NCI-H1417 (cell line): ENCODE measurements around the gene RAB13.
A peak's percentile ranks its signal among the peaks of the same experiment; 100 is the strongest.

Experiments used
- DNase-seq, 3 experiments: peaks; one replicate each; lab custom pipeline; 2025; lab: John Stamatoyannopoulos, UW

Gene RAB13

DNA sequence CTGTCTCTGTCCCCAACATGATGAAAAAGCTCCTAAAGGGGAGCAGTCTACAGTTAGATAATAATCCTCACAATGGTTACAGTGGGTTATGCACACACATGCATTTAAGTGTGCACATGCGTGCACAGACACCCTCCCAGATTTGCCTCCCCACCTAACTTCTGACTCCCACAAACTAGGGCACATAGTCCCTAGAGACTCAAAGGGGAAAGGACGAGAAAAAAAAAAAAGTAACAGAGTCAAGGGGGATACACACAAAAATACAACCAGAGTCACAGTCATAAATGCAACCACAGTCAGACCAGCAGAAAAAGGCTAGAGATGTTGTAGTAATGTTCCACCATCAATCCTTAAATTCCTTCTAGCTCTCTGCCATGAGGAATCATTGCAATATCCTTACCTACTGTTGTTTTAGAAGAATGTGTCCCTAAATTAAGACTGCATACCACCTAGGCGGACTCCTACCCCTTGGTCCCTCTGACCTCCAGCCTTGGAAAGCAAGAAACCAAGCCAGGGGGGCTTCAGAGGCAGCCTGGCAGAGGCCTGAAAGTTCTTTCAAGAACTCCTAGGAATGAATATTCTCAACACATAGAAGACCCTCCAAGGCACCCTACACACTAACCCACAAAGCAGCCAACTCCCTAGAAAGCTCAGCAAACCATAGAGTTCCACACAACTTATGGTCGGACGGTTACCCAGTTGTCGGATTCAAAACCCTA lies 29.0 kb downstream of the RAB13 start:
- DNase-seq: no peak

DNA sequence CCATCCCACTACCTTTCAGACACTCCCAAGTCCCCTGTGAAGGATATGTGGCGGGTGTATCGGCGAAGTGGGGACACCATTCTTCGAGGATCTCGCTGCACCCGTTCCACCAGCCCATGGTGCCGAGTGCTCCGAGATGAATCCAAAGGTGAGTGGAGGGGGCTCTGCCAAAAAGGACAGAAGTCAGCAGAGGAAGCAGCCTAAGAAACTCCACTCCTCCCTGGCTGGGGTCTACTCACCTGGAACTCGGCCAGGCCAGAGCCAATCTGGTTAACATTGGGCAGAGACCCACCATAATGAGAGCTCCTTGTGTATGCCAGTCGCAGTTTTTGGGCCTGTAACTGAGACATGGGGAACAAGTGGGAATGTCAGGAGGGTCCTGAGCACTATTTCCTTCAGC lies 31.3 kb downstream of the RAB13 start:
- no peak for DNase-seq

DNA sequence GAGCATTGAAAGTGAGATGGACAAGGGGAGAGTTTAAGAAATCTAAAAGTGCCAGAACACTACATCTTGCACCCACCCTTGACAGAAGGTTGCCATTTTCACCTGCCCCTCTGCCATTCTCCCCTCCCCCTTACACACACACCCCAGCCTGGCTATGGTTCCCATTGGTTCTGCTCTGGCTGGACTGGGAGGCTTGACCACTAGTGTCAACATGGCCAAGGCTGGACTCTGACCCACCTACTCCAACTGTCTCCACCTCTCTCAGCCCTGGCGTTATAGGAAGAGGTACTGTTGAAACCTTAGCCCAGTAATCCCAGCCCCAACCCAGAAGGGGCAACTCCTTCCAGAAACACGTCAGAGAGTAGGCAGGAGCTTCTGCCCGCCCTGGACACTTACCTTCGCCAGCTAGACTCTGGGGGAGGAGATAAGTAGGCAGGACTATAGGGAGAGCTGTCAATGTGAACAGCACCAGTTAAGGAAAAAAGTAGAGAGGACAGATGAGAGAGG lies 32.2 kb downstream of the RAB13 start:
- DNase-seq: no peak

DNA sequence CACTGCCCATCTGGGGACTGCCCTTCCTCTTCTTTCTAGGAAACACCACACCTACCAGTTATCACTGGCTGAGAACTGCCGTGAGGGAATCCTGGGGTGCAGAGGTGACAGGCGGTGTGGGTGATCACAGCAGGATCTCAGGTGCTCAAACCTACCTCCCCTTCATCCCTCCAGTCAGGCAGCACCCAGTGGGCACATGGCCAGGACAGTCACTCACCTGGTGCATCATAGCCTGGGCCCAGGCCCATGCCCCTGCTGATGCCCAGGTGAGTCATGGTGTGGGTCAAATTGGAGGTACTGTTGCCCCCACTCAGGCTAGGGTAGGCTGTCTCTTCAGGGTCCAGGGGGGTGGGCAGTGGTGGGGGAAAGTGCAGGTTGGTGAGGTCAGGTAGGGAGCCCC lies 34.3 kb downstream of the RAB13 start:
- DNase-seq: no peak

DNA sequence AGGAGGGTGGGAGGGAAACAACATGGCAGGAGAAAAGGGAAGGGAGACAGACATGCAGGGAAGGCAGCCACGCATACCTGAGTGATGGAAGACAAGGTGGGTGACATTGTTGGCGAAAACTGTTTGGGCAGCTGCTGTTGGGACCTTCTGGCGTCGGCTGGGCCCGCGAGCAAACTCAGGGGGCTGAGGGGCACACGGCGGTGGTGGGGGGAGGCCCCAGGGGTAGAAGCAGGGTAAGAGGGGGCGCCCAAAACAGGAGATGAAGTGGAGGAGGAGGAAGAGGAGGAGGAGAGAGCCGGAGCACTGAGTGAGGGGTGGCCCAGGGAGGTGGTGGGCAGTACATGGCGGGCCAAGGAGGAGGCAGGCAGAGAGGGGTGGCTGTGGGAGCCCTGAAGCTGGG lies 35.0 kb downstream of the RAB13 start:
- no peak for DNase-seq

DNA sequence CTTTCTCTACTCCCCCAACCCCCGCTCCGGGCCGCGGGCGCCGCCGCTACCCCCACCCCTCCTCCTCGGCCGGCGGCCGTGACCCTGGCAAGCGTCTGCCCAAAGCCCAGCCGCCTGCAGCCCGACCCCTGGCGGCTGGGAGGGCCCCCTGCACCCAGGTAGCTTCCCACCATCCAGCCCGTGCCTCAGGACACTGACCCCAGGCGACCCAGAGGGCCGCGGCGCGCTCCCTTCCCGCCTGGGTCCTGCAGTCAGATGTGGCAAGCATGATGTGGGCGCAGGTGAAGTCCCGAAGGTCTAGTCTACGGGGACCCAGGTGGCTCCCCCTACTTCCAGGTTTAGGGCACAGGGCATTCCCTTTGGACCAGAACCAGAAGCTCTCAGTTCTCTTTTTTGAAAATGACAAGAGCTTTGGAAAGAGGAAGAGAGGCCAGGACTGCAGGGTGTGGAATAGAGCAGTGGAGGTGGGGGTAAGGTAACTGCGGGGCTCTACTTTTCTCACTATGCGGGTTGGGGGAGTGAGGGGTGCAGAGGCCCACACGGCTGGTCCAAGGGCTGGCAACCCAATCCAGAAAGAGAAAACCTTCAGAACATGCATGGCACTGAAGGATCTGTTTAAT lies 39.4 kb downstream of the RAB13 start, which contains the start of gene DENND4B:
TSS of gene DENND4B (minus strand) at position 97 of the 620 bp plus-strand sequence. CDS start 2,344 bp downstream, outside the sequence.
- peak; percentile 79 to 93 (median 82) for DNase-seq

DNA sequence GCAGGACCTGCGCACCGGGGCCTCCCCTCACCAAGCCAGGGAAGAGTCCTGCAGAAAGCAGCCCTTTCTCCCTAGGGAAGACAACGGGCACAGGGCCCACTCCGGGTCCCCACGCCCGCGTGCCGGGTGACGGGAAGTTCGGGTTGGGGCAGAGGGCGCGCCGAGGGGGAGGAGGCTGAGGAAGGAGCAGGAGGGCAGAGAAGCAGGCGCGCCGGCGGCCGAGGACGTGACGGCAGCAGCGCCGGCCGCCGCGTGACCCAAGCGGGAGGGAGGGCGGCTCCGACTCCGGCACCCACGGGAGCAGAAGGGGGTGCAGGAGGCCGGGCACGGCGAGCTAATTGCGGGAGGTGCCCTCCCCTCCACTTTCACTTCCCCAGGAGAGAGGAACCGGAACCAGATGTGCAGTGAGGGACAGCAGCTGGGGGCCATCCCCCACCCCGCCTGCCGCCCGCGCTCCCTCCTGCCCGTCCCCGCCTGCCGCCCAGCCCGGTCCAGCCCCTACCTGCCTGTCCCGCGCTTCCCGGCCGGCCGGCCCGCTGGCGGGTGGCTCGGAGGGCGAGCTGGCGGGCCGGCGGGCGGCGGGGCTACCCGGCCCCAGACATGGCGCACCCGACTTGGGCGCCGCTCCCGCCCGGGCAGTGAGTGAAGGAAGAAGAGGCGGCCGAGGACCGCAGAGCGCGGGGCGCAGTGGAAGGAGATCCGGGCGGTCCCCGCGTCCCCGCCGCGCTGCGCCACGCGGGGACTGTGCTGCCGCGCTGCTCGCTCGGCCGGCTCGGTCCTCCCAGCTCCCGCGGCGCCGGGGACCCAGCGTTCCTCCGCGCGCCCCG lies 40.1 kb downstream of the RAB13 start:
- DNase-seq: peak; percentile 47 to 79 (median 63)

DNA sequence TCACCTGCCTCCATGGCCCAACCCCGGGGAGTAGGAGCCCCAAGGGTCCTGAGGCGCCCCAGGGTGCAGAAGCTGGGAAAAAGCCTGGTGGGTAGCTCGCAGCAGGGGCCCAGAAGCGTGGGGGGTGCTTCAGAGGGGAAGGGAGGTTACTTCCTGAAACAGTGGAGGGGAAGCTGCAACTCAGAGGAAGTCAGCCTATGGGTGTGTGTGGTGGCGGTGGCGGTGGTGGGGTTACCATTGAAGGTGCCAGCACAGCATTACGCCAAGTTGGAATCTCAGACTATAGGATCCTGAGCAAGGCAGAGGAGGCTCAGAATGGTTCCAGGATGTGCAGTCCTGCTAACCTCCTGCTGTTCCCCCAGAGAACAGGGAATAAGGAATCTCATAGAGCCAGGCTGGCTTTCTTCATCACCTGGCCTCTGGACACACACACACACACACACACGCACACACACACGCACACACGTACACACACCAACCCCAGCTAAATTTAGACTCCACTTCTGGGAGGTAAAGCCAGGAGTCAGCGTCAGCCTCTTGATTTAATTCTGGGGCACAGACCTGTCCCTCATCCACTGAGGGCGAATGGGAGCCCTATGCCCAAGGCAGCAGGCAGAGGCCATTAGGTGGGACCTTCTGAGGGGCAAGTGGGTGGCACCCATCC lies 40.9 kb downstream of the RAB13 start:
- DNase-seq: peak in 2 of 3 experiments; percentile 32 to 63

DNA sequence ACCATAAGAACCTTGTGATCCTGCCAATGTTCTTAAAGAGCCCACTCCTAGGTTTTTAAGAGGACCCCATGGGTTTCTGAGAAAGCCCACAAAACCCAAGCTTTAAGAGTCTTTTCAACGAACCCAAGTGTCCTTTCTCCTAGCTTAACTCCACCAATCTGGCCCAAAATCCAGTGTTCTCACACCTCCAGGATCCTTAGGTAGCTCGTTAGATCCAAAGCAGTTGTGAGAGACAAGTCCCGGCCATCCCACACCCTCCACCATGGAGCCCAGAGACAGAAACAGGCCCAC lies 41.4 kb downstream of the RAB13 start:
- DNase-seq: no peak

DNA sequence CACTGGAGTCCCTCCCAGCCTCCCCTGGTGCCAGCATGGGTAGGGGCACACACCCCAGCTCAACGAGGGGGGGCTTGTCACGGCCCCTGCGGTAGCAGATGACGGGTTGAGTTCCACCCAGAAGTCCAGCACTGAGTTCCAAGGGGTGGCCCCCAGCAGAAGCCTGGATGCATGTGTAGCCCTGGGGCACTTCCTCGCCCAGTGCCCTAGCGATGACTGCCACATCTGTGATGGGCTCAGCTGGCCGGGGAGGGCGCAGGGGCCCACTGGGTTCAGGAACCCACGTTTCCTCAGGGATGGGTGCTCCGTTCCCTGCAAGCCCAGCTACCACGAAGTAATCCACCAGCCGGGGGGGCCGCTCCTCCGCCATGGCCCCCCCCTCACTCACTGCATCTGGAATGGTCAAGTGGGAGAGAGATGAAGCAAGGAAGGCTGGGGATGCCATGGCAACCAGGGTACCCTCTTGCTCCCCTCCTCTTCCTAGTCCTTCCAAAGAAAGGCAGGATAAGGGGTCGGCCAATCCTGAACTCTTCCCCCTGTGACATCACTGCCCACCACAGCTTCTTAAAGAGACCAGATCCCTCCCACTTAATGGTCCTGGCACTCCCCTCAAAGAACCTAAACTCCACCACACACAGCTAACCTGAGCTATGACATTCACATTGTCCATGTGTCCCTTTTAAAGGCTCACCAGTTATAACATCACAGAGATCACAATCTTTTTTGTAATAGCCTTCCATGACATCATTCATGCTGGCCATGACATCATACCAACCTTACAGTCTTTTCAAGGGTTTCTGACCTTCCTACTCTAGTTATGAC lies 41.9 kb downstream of the RAB13 start:
- no peak for DNase-seq

DNA sequence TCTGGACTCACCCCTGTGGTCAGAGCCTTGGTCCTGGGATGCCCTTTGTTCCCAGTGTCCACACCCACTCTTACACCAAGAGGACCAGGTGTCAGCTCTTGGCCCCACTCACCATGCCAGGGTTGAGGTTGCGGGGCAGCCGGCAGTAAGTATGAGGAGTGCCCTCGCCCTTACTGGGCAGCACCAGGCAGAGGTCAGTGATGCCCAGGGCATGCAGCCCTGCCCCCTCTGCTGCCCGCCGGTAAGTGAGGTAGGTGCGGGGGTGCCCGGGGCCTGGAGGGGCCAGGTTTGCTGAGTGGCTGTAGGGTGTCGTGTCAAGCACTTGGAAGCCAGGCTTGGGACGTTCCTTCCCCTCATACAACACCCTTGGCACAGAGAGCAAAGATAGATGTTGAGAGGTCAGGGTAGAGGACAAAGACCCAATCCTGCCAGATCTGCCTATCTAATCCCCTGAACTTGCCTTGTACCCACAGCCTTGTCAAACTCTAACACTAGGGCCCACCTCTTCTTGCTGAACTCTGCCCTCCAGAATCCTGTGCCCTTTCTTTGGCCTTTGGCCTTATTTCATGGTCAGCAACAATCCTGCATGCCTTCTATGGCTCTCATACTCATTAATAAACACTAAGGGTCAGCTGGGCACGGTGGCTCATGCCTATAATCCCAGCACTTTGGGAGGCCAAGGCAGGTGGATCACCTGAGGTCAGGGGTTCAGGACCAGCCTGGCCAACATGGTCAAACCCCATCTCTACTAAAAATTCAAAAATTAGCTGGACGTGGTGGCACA lies 43.2 kb downstream of the RAB13 start:
- DNase-seq: no peak

DNA sequence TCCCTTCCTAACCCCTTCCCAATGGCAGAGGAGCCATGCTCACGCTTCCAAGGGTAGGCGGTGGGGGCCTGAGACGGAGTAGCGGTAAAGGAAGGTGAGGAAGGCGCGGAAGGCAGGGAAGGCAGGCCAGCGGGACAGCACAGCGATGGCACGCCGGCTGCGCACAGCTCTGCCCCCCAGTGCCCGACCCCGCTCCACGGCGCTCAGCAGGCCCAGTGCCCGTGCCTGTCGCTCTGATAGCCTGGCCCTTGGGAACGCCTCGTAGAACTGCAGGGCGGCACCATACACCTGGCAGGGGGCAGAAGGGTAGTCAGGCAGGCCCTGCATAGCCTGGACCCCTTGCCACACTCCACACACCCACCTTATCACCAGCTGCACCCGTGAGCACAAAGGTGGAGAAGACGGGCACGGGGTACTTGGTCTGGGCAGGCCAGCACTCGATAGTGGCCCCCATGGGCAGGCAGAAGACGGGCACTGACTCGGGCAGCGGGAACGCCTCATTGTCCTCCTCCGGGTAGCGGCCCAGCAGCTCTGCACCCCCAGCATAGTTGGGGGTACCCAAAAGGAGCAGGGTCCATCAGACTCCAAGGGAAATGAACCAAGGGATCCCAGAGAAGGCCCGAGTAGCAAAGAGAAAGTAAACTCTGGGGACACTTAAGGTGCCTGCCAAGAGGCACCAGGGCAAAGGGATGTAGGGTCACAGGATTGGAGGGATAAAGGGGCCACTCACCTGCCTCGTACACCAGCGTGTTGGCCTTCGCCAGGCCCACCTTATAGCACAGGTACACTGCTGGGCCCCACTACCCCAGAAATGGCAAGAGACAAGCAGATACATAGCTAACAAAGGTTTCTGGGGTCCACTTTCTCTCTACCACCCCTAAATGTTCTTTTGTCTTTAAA lies 44.1 kb downstream of the RAB13 start:
- DNase-seq: no peak

DNA sequence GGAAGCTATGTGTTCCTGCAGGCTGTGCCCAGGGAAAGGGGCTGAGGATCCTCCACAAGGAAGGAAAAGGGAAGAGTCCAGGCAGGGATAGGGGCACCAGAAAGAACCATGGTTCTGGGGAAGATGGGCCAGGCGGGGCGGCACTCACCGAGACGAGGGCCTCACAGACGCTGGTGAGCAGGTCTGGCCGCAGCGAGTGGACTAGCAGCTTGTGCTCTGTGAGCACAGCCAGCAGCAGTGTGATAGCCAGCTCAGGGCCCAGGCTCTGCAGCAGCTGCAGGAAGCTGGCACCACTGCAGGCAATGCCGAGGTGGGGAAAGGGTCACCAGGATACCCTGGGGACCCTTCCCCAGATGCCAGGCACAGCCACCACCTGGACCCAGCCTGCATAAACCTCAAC lies 45.4 kb downstream of the RAB13 start:
- DNase-seq: no peak

DNA sequence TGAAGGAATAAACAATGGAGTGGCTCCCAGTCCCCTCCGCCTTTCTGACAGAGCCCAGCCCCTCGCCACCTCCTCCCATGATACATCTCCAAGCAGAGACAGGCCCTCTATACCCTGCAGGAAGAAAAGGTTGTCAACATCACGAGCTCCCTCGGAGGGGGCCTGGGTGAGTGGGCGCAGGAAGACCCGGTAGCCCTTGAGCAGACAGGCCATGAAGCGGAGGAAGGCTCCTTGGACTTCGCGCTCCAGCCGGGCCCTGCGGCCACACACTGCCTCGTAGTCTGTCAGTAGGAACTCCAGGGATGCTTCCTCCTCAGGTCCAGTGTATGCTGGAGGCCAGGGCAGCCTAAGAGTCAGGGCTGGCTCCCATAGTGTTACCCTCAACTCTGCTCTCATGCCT lies 46.7 kb downstream of the RAB13 start:
- DNase-seq: no peak

DNA sequence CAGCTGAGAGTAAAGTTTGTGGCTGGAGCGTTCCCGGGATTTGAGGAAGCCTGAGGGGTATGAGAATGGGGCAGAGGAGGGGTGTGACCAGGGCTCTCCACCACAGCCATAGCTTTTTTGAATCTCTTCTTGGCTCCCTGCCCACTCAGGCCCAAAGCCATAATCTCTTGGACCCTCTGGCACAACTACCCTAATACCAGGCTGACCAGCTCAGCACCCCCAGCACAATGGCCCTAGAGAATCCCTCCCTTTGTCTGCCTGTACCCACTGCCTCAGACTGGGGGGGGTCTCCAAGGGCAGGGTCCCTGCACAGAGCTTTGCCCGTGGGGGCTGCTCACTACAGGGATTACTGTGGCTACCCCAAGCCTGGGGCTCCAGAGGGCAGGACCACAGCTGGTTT lies 47.1 kb downstream of the RAB13 start:
- no peak for DNase-seq

DNA sequence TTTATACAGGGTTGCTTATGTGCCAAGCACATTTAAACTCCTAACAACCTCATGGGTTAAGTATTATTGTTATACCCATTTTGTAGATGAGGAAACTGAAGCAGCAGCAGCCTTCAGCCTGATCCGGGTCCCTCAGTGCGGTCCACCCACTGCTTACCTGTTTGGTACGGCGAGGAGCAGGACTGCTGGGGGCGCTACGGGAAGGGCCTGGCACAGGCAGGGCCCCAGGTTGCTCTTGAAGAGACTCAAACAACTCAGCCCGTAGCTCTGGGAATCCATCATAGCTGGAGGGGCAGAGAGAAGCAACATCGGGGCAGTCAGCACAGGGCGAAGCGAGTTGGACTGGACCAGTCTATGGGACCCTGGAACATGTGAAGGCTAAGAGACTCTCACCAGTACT lies 48.8 kb downstream of the RAB13 start:
- DNase-seq: no peak

DNA sequence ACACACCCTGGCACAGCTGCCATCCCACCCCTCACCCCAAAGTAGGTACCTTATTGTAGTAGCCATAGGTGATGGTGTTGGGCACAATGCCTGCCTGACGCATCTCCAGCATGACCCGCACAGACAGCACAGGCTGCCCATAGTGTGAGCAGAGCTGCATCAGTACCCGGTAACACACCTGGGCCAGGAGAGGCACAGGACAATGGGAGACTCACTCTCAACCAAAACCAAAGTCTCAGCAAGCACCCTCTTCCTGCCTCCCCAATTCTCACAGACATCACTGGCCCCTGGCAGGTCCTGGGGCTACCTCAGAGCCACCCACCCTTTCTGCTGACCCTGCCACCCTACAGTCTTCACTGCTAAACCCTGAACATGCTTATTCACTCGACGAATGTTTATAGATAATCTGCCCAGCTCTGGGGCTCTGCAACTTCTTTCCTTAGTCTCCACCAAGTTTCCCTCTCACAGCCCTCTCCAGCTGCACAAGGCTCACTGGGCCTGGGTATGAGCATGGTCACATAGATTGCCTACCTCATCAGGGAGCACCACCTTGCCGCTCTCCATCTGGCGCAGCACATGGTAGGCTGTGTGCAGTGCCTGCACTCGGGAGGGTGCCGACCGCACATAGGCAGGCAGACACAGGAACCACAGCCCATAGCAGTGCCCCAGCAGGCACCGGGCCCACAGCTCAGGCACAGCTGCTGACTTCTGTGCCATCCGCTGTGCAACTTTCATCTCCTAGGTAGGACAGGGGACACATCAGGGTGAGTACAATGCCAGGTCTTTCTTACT lies 49.9 kb downstream of the RAB13 start:
- DNase-seq: no peak

DNA sequence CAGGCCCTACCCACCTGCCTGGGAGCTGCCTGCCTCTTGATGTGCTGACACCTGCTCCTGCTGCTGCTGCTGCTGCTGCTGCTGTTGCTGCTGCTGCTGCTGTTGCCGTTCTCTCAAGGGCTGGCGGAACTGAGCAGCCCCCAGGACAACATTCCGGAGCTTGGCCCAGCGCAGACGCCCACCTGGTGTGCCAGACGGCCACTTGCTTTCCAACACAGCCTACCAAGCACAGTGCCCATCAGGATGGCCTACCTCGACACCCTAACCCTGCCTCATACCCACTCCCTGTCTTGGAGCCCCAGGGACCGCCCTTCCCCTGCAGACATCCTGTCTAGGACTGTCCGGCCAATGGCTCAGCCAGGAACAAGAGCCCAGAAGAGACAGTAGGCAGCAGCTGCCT lies 51.4 kb downstream of the RAB13 start:
- DNase-seq: no peak

DNA sequence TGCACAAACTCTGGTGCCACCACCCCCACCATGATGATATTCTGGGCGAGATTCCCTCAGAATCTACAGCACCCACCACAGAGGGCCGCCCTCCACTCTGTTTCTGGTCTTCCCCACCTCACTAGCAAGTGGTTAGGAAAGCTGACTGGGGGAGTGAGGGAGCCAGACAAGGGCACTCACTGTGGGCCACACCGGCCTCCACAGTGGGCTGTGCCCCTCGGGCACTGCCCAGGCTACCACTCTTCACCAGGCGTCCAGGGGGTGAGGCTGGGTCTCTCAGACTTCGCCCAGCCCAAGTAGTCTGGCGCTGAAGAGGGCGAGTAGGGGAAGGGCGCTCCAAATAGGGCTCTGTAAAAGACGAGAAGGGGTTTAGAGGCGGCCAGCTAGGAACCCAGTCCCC lies 52.2 kb downstream of the RAB13 start:
- DNase-seq: no peak
